Neural progenitor cell (in vitro differentiated cells): ENCODE data around the gene SDCCAG8. TPM values are rescaled to one million over a fixed set of nuclear protein-coding genes. Genes with fewer than 3 reads are reported as not detected.
"Not testable (repeated sequence)": the region's sequence is repeated elsewhere in the genome, so short reads cannot be mapped to it uniquely, and the experiment has no call there.

Experiments
- DNase-seq: peaks from one replicate; pipeline ENCODE4 v3.0.0-alpha.2; 2016; ENCODE audit warnings: low spot score
- H2AFZ ChIP-seq: fragments of 200-600 bp; sonication (generic); replicated peaks from 2 replicates; pipeline ENCODE4 v1.6.1; 2016; ENCODE audit warnings: antibody characterized with exemption
- H3F3A ChIP-seq: fragments of 200-600 bp; sonication (generic); 2 replicates; pipeline ENCODE4 v1.6.1; 2016; ENCODE audit warnings: antibody characterized with exemption, low read depth
- H3K27ac ChIP-seq: fragments of 200-600 bp; sonication (generic); 2 replicates; pipeline ENCODE4 v1.5.1; 2016; ENCODE audit warnings: mild to moderate bottlenecking
- H3K27me3 ChIP-seq: fragments of 200-600 bp; sonication (generic); 2 replicates; pipeline ENCODE4 v1.6.1; 2016; ENCODE audit warnings: mild to moderate bottlenecking, moderate library complexity
- H3K36me3 ChIP-seq: fragments of 200-600 bp; sonication (generic); 2 replicates; pipeline ENCODE4 v1.5.1; 2016
- H3K4me1 ChIP-seq: fragments of 200-600 bp; sonication (generic); 2 replicates; pipeline ENCODE4 v1.6.1; 2016; ENCODE audit warnings: mixed run types
- H3K4me2 ChIP-seq: fragments of 200-600 bp; sonication (generic); 2 replicates; pipeline ENCODE4 v1.6.1; 2016
- H3K4me3 ChIP-seq: fragments of 200-600 bp; sonication (generic); 2 replicates; pipeline ENCODE4 v1.5.1; 2016
- H3K79me2 ChIP-seq: fragments of 200-600 bp; sonication (generic); 2 replicates; pipeline ENCODE4 v1.6.1; 2016; ENCODE audit warnings: low read depth
- H3K9ac ChIP-seq: fragments of 200-600 bp; sonication (generic); 2 replicates; pipeline ENCODE4 v1.6.1; 2016
- H3K9me3 ChIP-seq: fragments of 200-600 bp; sonication (generic); 2 replicates; pipeline ENCODE4 v1.5.1; 2016; ENCODE audit warnings: low read depth
- H4K20me1 ChIP-seq: fragments of 200-600 bp; sonication (generic); 2 replicates; pipeline ENCODE4 v1.6.1; 2016; ENCODE audit warnings: low read depth
- H3K27ac Mint-ChIP-seq: 3 replicates; pipeline ENCODE4 v1.8.0; 2021; ENCODE audit warnings: mixed read lengths
- H3K27me3 Mint-ChIP-seq: 2 replicates; pipeline ENCODE4 v1.8.0; 2022; ENCODE audit warnings: low read depth, mild to moderate bottlenecking, inconsistent platforms, moderate library complexity, mixed read lengths; ENCODE audit not compliant: insufficient read depth
- H3K36me3 Mint-ChIP-seq: 3 replicates; pipeline ENCODE4 v1.8.0; 2021; ENCODE audit warnings: mixed read lengths
- H3K4me1 Mint-ChIP-seq: 3 replicates; pipeline ENCODE4 v1.8.0; 2021; ENCODE audit warnings: mixed read lengths
- H3K4me3 Mint-ChIP-seq: 3 replicates; pipeline ENCODE4 v1.8.0; 2021; ENCODE audit warnings: mild to moderate bottlenecking, moderate library complexity, mixed read lengths
- H3K9me3 Mint-ChIP-seq: 3 replicates; pipeline ENCODE4 v1.8.0; 2020; ENCODE audit warnings: mixed read lengths
- EZH2 ChIP-seq: fragments of 200-600 bp; sonication (generic); IDR thresholded peaks from 2 replicates; pipeline ENCODE4 v1.6.1; 2017; ENCODE audit warnings: antibody characterized with exemption, mild to moderate bottlenecking, moderate library complexity
- EZH2phosphoT487 ChIP-seq: fragments of 200-600 bp; sonication (generic); IDR thresholded peaks from 2 replicates; pipeline ENCODE4 v1.6.1; 2017; ENCODE audit warnings: antibody characterized with exemption
- total RNA-seq: library from RNA; depleted of rRNA; stranded (reverse); fragments of >200 nt; gene quantifications from 2 replicates; pipeline ENCODE4 v1.2.3, GENCODE V29; 2015; ENCODE audit warnings: low replicate concordance
- TF ChIP-seq, protein P1 (sequence below): fragments of 200-600 bp; sonication (generic); IDR thresholded peaks from 2 replicates; pipeline ENCODE4 v1.5.1; 2017; ENCODE audit warnings: antibody characterized with exemption, mild to moderate bottlenecking

SDCCAG8 gene
- 19.6 and 30.3 TPM in 2 replicates for total RNA-seq

DNA sequence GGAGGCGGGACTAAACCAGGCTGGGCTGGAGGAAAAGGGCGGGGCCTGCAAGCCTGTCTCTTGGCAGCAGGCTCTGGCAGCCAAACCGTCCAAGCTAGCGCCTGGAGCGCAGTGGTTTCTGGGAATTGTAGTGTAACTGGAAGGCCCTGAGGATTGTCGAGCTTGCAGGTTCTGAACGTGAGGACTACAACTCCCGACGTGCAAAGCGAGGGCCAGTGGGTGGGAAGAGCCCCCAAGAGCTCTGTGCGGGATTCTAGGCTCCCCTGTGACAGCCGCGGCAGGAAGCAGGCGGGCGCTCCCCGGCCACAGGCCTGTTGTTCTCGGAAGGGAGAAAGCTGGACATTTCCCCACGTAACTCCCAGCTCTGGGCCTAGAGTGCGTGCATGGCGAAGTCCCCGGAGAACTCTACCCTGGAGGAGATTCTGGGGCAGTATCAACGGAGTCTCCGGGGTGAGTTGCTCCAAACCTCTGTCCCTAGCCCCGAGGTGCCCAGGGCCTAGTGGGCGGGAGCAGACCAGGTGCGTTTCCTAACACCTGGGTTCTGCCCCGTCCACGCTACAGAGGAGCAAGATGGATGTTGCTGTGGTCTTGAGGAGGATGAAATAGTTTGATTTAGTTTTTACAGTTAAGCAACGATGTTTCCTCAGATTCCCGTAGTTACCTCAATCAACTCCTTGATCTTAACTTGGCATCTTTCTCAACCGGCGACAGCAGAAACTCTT lies at the start of gene SDCCAG8:
Gene SDCCAG8, plus strand, starts transcription at position 251 of the 722 bp plus-strand sequence. Its CDS starts 133 bp downstream, at position 384.
- peak within 1 kb of the TSS; percentile 57 for H3K9ac ChIP-seq
- H3F3A ChIP-seq = peaks cover 15% of the 10 kb centered on the region
- no peaks in the 10 kb centered on the region for H3K9me3 ChIP-seq
- peaks cover 2% of the 10 kb centered on the region for H3K27me3 Mint-ChIP-seq
- H3K27ac ChIP-seq = peak within 1 kb of the TSS; percentile 87
- no peak for TF ChIP-seq EZH2
- TF ChIP-seq, protein P1, sequence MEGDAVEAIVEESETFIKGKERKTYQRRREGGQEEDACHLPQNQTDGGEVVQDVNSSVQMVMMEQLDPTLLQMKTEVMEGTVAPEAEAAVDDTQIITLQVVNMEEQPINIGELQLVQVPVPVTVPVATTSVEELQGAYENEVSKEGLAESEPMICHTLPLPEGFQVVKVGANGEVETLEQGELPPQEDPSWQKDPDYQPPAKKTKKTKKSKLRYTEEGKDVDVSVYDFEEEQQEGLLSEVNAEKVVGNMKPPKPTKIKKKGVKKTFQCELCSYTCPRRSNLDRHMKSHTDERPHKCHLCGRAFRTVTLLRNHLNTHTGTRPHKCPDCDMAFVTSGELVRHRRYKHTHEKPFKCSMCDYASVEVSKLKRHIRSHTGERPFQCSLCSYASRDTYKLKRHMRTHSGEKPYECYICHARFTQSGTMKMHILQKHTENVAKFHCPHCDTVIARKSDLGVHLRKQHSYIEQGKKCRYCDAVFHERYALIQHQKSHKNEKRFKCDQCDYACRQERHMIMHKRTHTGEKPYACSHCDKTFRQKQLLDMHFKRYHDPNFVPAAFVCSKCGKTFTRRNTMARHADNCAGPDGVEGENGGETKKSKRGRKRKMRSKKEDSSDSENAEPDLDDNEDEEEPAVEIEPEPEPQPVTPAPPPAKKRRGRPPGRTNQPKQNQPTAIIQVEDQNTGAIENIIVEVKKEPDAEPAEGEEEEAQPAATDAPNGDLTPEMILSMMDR = no peak
- TF ChIP-seq EZH2phosphoT487 = no peak
- peak within 1 kb of the TSS; percentile 92 for H2AFZ ChIP-seq
- H3K79me2 ChIP-seq = peaks cover 55% of the 10 kb centered on the region
- H3K4me3 Mint-ChIP-seq = peak within 1 kb of the TSS; percentile 94
- H3K36me3 ChIP-seq = no peaks in the 10 kb centered on the region
- peaks cover 23% of the 10 kb centered on the region for H3K4me1 ChIP-seq
- no peaks in the 10 kb centered on the region for H3K27me3 ChIP-seq
- H3K27ac Mint-ChIP-seq = peak within 1 kb of the TSS; percentile 99
- H3K4me2 ChIP-seq = peak within 1 kb of the TSS; percentile 97
- H3K4me3 ChIP-seq = peak within 1 kb of the TSS; percentile 64
- peaks cover 10% of the 10 kb centered on the region for H3K4me1 Mint-ChIP-seq
- peaks cover 10% of the 10 kb centered on the region for H3K9me3 Mint-ChIP-seq
- peaks cover 11% of the 10 kb centered on the region for H3K36me3 Mint-ChIP-seq
- peaks cover 32% of the 10 kb centered on the region for H4K20me1 ChIP-seq
- peak; percentile 99 for DNase-seq

DNA sequence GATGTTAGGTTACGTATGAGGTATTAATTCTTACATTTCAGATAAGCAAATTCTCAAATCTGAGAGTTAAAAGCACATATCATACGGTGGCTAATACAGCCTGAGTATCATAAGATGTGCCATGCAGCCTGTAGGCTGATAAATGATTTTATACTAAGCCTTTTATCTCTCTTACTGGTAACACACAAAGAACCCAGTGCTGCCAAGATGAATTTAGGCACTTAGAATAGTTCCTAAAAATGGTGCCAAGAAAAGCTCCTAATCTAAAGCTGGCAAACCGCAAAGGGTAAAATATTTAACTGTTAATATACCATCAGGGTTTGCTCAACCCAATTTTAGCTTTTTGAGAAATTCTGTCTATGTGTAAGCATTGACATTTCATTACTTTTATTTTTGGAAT lies 43.9 kb upstream of the SDCCAG8 start:
- not testable (repeated sequence) for H3K27me3 ChIP-seq, H2AFZ ChIP-seq, H3K9ac ChIP-seq, H3K4me2 ChIP-seq, H3K27me3 Mint-ChIP-seq, H3K4me3 ChIP-seq, H3K9me3 Mint-ChIP-seq, DNase-seq, H3F3A ChIP-seq, H3K4me1 Mint-ChIP-seq, H3K9me3 ChIP-seq, H3K4me1 ChIP-seq, H3K27ac Mint-ChIP-seq, H3K4me3 Mint-ChIP-seq, H3K27ac ChIP-seq, H4K20me1 ChIP-seq, H3K36me3 ChIP-seq
- peaks cover 29% of the 10 kb centered on the region for H3K79me2 ChIP-seq
- peaks cover 39% of the 10 kb centered on the region for H3K36me3 Mint-ChIP-seq

DNA sequence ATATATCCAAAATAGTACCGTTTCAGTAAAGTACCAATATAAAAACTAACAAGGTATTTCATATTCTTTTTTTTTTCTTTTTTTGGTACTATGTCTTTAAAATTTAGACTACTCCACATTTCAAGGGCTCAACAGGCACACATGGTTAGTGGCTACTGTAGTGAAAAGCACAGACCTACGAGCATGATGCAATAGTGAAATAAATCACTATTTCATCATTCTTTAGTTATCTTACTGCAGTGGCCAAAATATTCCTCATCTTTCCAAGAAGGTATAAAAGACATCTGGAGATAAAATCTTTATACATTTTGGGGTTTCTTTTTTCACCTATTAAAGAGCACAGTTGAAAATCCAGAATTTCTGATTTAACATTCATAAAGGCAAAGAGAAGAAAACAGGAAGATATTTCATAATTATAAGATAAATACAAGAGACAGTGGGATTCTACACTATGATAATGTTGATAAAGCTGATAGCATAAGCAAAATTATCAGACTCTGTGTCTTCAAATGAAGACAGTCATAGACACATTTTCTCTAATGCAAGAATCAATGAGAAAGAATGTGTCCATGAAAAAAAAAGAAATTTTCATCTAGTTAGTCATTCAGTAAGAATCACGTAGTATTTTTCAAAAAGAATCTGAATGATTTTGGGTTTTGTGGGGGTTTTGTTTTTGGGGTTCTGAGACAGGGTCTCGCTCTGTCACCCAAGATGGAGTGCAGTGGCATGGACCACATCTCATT lies 42.6 kb upstream of the SDCCAG8 start:
- no peak overlapping the region for H3K27ac ChIP-seq
- no peak overlapping the region for H2AFZ ChIP-seq
- H3K36me3 ChIP-seq = peaks cover 3% of the 10 kb centered on the region
- no peaks in the 10 kb centered on the region for H3K27me3 ChIP-seq
- Mint-ChIP-seq H3K4me1 (no peaks in the 10 kb centered on the region), H3K27me3 (peaks cover 2% of the 10 kb centered on the region), H3K27ac (no peak overlapping the region), H3K36me3 (peaks cover 45% of the 10 kb centered on the region), H3K4me3 (no peak overlapping the region), H3K9me3 (peaks cover 7% of the 10 kb centered on the region)
- H3F3A ChIP-seq = no peaks in the 10 kb centered on the region
- no peak for DNase-seq
- peaks cover 37% of the 10 kb centered on the region for H3K79me2 ChIP-seq
- no peak overlapping the region for H3K4me3 ChIP-seq
- no peak overlapping the region for H3K9ac ChIP-seq
- H3K4me2 ChIP-seq = no peak overlapping the region
- H3K4me1 ChIP-seq = no peaks in the 10 kb centered on the region
- TF ChIP-seq EZH2 = no peak
- TF ChIP-seq EZH2phosphoT487 = no peak
- TF ChIP-seq, protein P1 = no peak
- H4K20me1 ChIP-seq = peaks cover 4% of the 10 kb centered on the region
- H3K9me3 ChIP-seq = no peaks in the 10 kb centered on the region

DNA sequence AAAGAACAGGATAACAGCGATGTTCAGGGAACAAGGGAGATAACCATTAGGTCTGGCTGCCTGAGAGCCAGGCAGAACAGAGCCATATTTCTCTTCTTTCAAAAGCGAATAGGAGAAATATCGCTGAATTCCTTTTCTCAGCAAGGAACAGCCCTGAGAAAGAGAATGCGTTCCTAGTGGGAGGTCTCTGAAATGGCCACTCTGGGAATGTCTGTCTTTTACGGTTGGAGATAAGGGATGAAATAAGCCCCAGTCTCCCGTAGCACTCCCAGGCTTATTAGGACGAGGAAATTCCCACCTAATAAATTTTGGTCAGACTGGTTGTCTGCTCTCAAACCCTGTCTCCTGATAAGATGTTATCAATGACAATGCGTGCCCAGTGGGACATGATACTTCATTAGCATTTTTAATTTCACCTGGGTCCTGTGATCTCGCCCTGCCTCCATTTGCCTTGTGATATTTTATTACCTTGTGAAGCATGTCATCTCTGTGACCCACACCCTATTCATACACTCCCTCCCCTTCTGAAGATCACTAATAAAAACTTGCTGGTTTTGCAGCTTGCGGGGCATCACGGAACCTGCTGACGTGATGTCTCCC lies 40.5 kb upstream of the SDCCAG8 start:
- H3K4me1 ChIP-seq = not testable (repeated sequence)

More for the DNA sequence above, 40.5 kb upstream of the SDCCAG8 start:
- Histone ChIP-seq H3K79me2 (peaks cover 56% of the 10 kb centered on the region), H4K20me1 (peaks cover 11% of the 10 kb centered on the region)
- H3K27me3 Mint-ChIP-seq, H3K9me3 Mint-ChIP-seq, H3K27ac ChIP-seq, H3K9ac ChIP-seq, H3K4me2 ChIP-seq, H2AFZ ChIP-seq, H3K4me3 ChIP-seq, H3F3A ChIP-seq, H3K36me3 ChIP-seq, H3K4me3 Mint-ChIP-seq, H3K27me3 ChIP-seq, H3K27ac Mint-ChIP-seq, H3K4me1 Mint-ChIP-seq, DNase-seq, H3K9me3 ChIP-seq: not testable (repeated sequence)
- peaks cover 53% of the 10 kb centered on the region for H3K36me3 Mint-ChIP-seq
